Spleen (tissue), 11 donors: Measurements from ENCODE around the gene TOPBP1. TPM values are rescaled to one million over a fixed set of nuclear protein-coding genes. Genes with fewer than 3 reads are reported as not detected.

Source experiments
- DNase-seq: peaks from one replicate; pipeline ENCODE4 v3.0.0-alpha.2; 2020
- H3K27ac ChIP-seq, 8 donors: fragments of 200-600 bp; sonication (generic) in 7 of 8; 1 replicate in 4 of 8; 2 replicates in 4 of 8; pipeline versions ENCODE4 v1.5.0 to v1.8.0; 2016 to 2021; ENCODE audit warnings: inconsistent platforms in 4 of 8, mild to moderate bottlenecking in 4 of 8, moderate library complexity in 1 of 8
- H3K27me3 ChIP-seq, 7 donors: fragments of 200-600 bp; sonication (generic) in 6 of 7; replicated peaks in 1 of 7; 1 replicate in 4 of 7; 2 replicates in 3 of 7; pipeline versions ENCODE4 v1.5.0 to v1.8.0; 2016 to 2021; ENCODE audit warnings: inconsistent platforms in 3 of 7, mild to moderate bottlenecking in 1 of 7
- H3K36me3 ChIP-seq, 6 donors: fragments of 200-600 bp; sonication (generic) in 5 of 6; 1 replicate in 4 of 6; 2 replicates in 2 of 6; pipeline versions ENCODE4 v1.5.0 to v1.8.0; 2016 to 2021; ENCODE audit warnings: inconsistent platforms in 2 of 6
- H3K4me1 ChIP-seq, 6 donors: fragments of 200-600 bp; sonication (generic) in 5 of 6; 1 replicate in 3 of 6; 2 replicates in 3 of 6; pipeline versions ENCODE4 v1.5.0 to v1.8.0; 2016 to 2021; ENCODE audit warnings: inconsistent platforms in 3 of 6
- H3K4me3 ChIP-seq, 8 donors: fragments of 200-600 bp; sonication (generic) in 7 of 8; 1 replicate in 4 of 8; 2 replicates in 4 of 8; pipeline versions ENCODE4 v1.5.0 to v1.8.0; 2016 to 2021; ENCODE audit warnings: inconsistent platforms in 4 of 8, mild to moderate bottlenecking in 4 of 8, moderate library complexity in 2 of 8
- H3K9me3 ChIP-seq, 8 donors: fragments of 200-600 bp; sonication (generic) in 7 of 8; 1 replicate in 4 of 8; 2 replicates in 4 of 8; pipeline versions ENCODE4 v1.5.0 to v1.8.0; 2016 to 2021; ENCODE audit warnings: inconsistent platforms in 4 of 8
- POLR2A ChIP-seq, 3 donors: fragments of 450-650 bp; IDR thresholded peaks; one replicate each; pipeline ENCODE4 v1.5.1; 2017; ENCODE audit warnings: antibody characterized with exemption in 3 of 3, mild to moderate bottlenecking in 1 of 3
- POLR2AphosphoS5 ChIP-seq, 3 donors: sonication (generic); formaldehyde crosslinking; IDR thresholded peaks; one replicate each; pipeline ENCODE4 v1.5.1; 2017; ENCODE audit warnings: antibody characterized with exemption in 3 of 3
- WGBS, 5 donors: extraction: QIAGEN DNeasy Blood & Tissue Kit in 3 of 5; methylation state at CpG; one replicate each; pipeline versions ENCODE4 v1.1.5 to v1.1.7; 2013 to 2018; 5-methylcytosine and 5-hydroxymethylcytosine counted together
- intact Hi-C: fragments of 100-400 bp; cut with DNase I; formaldehyde crosslinking; loops from one replicate; pipeline ENCODE4 v1.15.0; 2023; ENCODE audit warnings: low total_unique reads
- polyA plus RNA-seq, 3 donors: library from polyadenylated mRNA; stranded (reverse); fragments of 200-250 nt; gene quantifications; one replicate each; pipeline ENCODE4 v1.2.1, GENCODE V29; 2013
- total RNA-seq, 7 donors: library from RNA; depleted of rRNA in 3 of 7; stranded (reverse); fragments of >200 nt in 3 of 7; fragmentation: NEBNext Ultra II Directional in 4 of 7; extraction: Animal tissue kit (Norgen Biotek cat#: 25700) in 4 of 7; gene quantifications; one replicate each; pipeline versions ENCODE4 v1.1.0 to v1.2.1, GENCODE V29; 2016 to 2021
- TF ChIP-seq, protein P1 (sequence below), 11 experiments: fragments of 200-600 bp in 7 of 11; fragments of 450-650 bp in 4 of 11; sonication (generic) in 4 of 11; IDR thresholded peaks in 8 of 11; conservative IDR thresholded peaks in 3 of 11; 1 replicate in 7 of 11; 2 replicates in 4 of 11; pipeline versions ENCODE4 v1.4.0 to v1.8.0; 2016 to 2021; ENCODE audit warnings: antibody characterized with exemption in 11 of 11, inconsistent platforms in 4 of 11, mild to moderate bottlenecking in 1 of 11
- donor health status: healthy with polysubstance abuse.
- donor health status: DM: no; HTN: no; CAD: no; lungs with moderate emphysema.
- donor health status: DM: no; HTN: no; CAD: no.
- donor health status: Bipolar disorder and iron deficiency.
- donor health status: healthy.
- donor health status: DM: no; HTN: no; CAD: no.
- donor health status: DM: yes; HTN: yes; CAD: no.

Gene TOPBP1
- total and polyA plus RNA-seq, 10 donors = 11.0 to 61.9 (median 30.7) TPM

DNA sequence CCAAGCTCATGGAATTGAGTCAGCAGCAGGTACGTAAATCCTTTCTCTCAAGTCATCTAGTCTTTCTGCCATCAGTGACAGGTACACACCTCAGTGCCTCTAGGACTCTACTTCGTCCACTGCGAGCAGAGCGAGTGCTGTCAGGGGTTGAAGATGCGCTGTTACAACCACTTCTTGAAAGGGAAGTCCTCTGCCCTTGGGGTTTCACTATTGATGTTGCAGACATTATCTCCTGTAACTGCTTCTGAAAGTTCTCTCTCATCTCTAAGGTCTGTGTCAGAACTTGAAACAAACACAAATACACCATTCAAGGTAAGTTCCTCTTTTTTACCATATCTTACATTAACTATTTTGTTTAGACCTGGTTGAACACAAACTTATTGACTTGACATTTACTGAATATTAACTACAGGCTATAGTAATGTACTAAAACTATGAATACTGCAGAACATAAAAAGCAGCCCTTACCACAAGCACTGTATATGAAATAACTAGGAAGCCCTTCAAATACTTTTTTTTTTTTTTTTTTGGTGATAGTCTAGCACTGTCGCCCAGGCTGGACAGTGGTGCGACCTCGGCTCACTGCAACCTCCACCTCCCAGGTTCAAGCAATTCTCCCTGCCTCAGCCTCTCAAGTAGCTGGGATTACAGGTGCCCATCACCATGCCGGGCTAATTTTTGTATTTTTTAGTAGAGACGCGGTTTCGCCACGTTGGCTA is 41.5 kb downstream of the TOPBP1 start:
- H3K36me3 ChIP-seq = peaks cover 3 to 100% (median 65%) of the 10 kb centered on the region in 6 donors
- WGBS, 5 donors = 77 to 88% (median 85%) methylated on average over 13 of the region's 13 CpGs
- no peak for DNase-seq
- H3K4me1 ChIP-seq = peaks cover 0 to 11% (median 0%) of the 10 kb centered on the region in 6 donors
- intact Hi-C loops = no loop called here
- TF ChIP-seq, protein P1, sequence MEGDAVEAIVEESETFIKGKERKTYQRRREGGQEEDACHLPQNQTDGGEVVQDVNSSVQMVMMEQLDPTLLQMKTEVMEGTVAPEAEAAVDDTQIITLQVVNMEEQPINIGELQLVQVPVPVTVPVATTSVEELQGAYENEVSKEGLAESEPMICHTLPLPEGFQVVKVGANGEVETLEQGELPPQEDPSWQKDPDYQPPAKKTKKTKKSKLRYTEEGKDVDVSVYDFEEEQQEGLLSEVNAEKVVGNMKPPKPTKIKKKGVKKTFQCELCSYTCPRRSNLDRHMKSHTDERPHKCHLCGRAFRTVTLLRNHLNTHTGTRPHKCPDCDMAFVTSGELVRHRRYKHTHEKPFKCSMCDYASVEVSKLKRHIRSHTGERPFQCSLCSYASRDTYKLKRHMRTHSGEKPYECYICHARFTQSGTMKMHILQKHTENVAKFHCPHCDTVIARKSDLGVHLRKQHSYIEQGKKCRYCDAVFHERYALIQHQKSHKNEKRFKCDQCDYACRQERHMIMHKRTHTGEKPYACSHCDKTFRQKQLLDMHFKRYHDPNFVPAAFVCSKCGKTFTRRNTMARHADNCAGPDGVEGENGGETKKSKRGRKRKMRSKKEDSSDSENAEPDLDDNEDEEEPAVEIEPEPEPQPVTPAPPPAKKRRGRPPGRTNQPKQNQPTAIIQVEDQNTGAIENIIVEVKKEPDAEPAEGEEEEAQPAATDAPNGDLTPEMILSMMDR (IDR thresholded peaks at IDR 0.05 in 8 of 11, conservative IDR thresholded peaks at IDR 0.05 in 3 of 11) = no peak
- peak in 1 of 3 donors; percentile 25 for TF ChIP-seq POLR2AphosphoS5 (IDR thresholded peaks at IDR 0.05)
- no peak overlapping the region for H3K4me3 ChIP-seq
- H3K27me3 ChIP-seq = no peaks in the 10 kb centered on the region
- H3K9me3 ChIP-seq = no peaks in the 10 kb centered on the region
- H3K27ac ChIP-seq = peak overlapping the region in 4 of 8 donors; percentile 10 to 42 (median 32)

DNA sequence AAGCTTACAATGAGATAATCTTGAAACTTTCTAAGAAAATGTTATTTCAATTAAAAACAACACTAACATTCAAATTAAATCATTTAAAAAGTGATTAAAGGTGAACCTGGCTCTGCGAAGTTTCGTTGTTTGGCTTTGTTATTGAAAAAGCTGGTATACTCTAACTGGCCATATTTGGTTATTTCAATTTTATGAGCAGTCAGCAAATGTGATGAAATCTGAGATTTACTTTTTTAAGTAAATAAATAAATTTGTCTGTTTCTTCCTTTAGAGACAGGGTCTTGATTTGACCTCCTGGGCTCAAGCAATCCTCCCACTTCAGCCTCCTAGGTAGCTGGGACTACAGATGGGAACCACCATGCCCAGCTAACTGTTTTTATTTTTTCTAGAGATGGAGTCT is 50.2 kb downstream of the TOPBP1 start:
- intact Hi-C loops = no loop called here

DNA sequence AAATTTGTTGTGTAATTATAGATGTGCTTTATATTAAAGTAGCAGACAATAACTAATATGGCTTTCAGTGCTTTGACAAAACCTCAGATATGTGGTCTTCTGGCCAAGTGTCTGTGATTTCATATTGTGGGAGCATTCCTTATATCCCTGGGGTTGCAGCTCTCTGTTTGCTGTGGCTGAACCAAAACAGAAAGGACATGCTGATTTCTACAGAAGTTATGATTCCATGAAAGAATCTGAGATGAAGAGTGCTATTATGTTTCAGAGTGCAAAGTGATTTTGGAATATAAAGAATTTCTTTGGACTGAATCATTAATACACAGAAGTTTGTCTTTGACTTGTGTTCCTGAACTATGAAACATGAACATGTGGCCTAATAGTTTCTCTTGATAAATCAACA is 51.7 kb downstream of the TOPBP1 start:
- Histone ChIP-seq H3K9me3 (no peaks in the 10 kb centered on the region), H3K4me3 (no peak overlapping the region), H3K27me3 (no peaks in the 10 kb centered on the region), H3K27ac (no peak overlapping the region), H3K36me3 (peaks cover 0 to 100% (median 62%) of the 10 kb centered on the region in 6 donors), H3K4me1 (no peaks in the 10 kb centered on the region)
- DNase-seq = no peak
- TF ChIP-seq POLR2A (IDR thresholded peaks at IDR 0.05) = no peak
- TF ChIP-seq, protein P1 (IDR thresholded peaks at IDR 0.05 in 8 of 11, conservative IDR thresholded peaks at IDR 0.05 in 3 of 11) = no peak
- TF ChIP-seq POLR2AphosphoS5 (IDR thresholded peaks at IDR 0.05) = no peak
- intact Hi-C loops = no loop called here

More for the DNA sequence above, 50.2 kb downstream of the TOPBP1 start:
- WGBS, 5 donors = 96 to 99% (median 98%) methylated on average over 2 of the region's 2 CpGs
- H3K27ac ChIP-seq = no peak overlapping the region
- H3K4me3 ChIP-seq = no peak overlapping the region
- TF ChIP-seq, protein P1 (IDR thresholded peaks at IDR 0.05 in 8 of 11, conservative IDR thresholded peaks at IDR 0.05 in 3 of 11) = no peak
- no peak for TF ChIP-seq POLR2AphosphoS5 (IDR thresholded peaks at IDR 0.05)
- H3K4me1 ChIP-seq = no peaks in the 10 kb centered on the region
- H3K27me3 ChIP-seq = no peaks in the 10 kb centered on the region
- H3K36me3 ChIP-seq = peaks cover 0 to 100% (median 64%) of the 10 kb centered on the region in 6 donors
- H3K9me3 ChIP-seq = no peaks in the 10 kb centered on the region
- no peak for DNase-seq

DNA sequence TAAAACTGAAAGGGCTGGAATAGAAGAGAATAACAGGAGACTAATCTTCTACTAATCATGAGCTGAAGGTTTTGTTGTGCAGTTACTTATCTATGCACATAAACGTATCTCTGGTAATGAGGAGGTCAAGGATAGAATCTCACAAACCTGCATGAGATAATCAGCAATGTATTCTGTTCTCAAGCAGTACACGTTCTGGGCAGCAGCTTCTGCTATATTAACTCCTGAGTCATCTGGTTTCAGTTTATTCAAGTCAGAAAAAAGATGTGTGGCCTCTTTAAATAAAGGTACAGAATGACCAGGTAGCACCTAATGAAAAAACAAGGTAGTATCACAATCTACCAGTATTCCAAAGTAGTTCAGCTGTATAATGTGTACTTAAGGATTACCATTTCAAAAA is 53.4 kb downstream of the TOPBP1 start:
- Histone ChIP-seq H3K4me3 (no peak overlapping the region), H3K27ac (no peak overlapping the region), H3K9me3 (no peaks in the 10 kb centered on the region), H3K4me1 (no peaks in the 10 kb centered on the region), H3K36me3 (peaks cover 0 to 98% (median 61%) of the 10 kb centered on the region in 6 donors), H3K27me3 (no peaks in the 10 kb centered on the region)
- 61 to 82% (median 71%) methylated on average over 2 of the region's 2 CpGs for WGBS, 5 donors
- TF ChIP-seq, protein P1 (IDR thresholded peaks at IDR 0.05 in 8 of 11, conservative IDR thresholded peaks at IDR 0.05 in 3 of 11) = no peak
- no peak for TF ChIP-seq POLR2AphosphoS5 (IDR thresholded peaks at IDR 0.05)
- no peak for TF ChIP-seq POLR2A (IDR thresholded peaks at IDR 0.05)
- DNase-seq = no peak
- intact Hi-C loops = no loop called here
